CD14-positive monocyte (primary cell): ENCODE data around the gene RFNG. TPM values are rescaled to one million over a fixed set of nuclear protein-coding genes. Genes with fewer than 3 reads are reported as not detected.

ENCODE experiments used
- DNase-seq, 3 donors: peaks; one replicate each; pipeline ENCODE4 v3.0.0-alpha.2; 2011 to 2022
- H2AFZ ChIP-seq: 2 replicates; pipeline ENCODE4 v1.6.0; 2012; ENCODE audit warnings: mild to moderate bottlenecking, low read depth, low read length, inconsistent platforms; ENCODE audit not compliant: insufficient read depth, poor library complexity, severe bottlenecking
- H3K27ac ChIP-seq, 2 donors: 1 replicate in 1 of 2; 2 replicates in 1 of 2; pipeline ENCODE4 v1.5.1; 2012 to 2013; ENCODE audit warnings: low read length in 2 of 2, control low read depth in 1 of 2, inconsistent platforms in 1 of 2, low read depth in 1 of 2, mild to moderate bottlenecking in 1 of 2
- H3K27me3 ChIP-seq, 2 donors: one replicate each; pipeline versions ENCODE4 v1.6.0 to v1.6.1; 2011 to 2013; ENCODE audit warnings: low read length in 2 of 2; ENCODE audit not compliant: control insufficient read depth in 2 of 2, insufficient read depth in 2 of 2
- H3K36me3 ChIP-seq, 2 donors: replicated peaks in 1 of 2; 1 replicate in 1 of 2; 2 replicates in 1 of 2; pipeline versions ENCODE4 v1.5.1 to v1.6.1; 2012 to 2013; ENCODE audit warnings: low read length in 2 of 2, control low read depth in 1 of 2, inconsistent platforms in 1 of 2, mild to moderate bottlenecking in 1 of 2; ENCODE audit not compliant: insufficient read depth in 2 of 2, control insufficient read depth in 1 of 2
- H3K4me1 ChIP-seq, 2 donors: 1 replicate in 1 of 2; 2 replicates in 1 of 2; pipeline versions ENCODE4 v1.5.1 to v1.6.1; 2012 to 2013; ENCODE audit warnings: low read length in 2 of 2, control low read depth in 1 of 2, inconsistent platforms in 1 of 2, mild to moderate bottlenecking in 1 of 2, moderate library complexity in 1 of 2; ENCODE audit not compliant: insufficient read depth in 2 of 2, control insufficient read depth in 1 of 2
- H3K4me2 ChIP-seq: replicated peaks from 2 replicates; pipeline ENCODE3; 2012; ENCODE audit warnings: low read length, moderate library complexity, mild to moderate bottlenecking; ENCODE audit not compliant: poor library complexity, severe bottlenecking; ENCODE audit errors: extremely low read depth
- H3K4me3 ChIP-seq, 3 experiments: fragments of 200-600 bp in 1 of 3; sonication (generic) in 1 of 3; replicated peaks in 1 of 3; 1 replicate in 2 of 3; 2 replicates in 1 of 3; pipeline ENCODE4 v1.5.1; 2011 to 2013; ENCODE audit warnings: low read length in 3 of 3, mild to moderate bottlenecking in 3 of 3, control low read depth in 2 of 3, low read depth in 2 of 3, inconsistent platforms in 1 of 3, moderate library complexity in 1 of 3
- H3K79me2 ChIP-seq: 2 replicates; pipeline ENCODE4 v1.6.0; 2012; ENCODE audit warnings: mild to moderate bottlenecking, control low read depth, inconsistent platforms, low read length, moderate library complexity; ENCODE audit not compliant: insufficient read depth
- H3K9ac ChIP-seq: 2 replicates; pipeline ENCODE4 v1.6.0; 2017; ENCODE audit warnings: low read length, mild to moderate bottlenecking; ENCODE audit not compliant: insufficient read depth, poor library complexity, severe bottlenecking
- H3K9me3 ChIP-seq, 2 donors: replicated peaks in 1 of 2; 1 replicate in 1 of 2; 2 replicates in 1 of 2; pipeline versions ENCODE4 v1.5.1 to v1.6.1; 2012 to 2013; ENCODE audit warnings: low read length in 2 of 2, control low read depth in 1 of 2; ENCODE audit not compliant: control insufficient read depth in 1 of 2, insufficient read depth in 1 of 2
- H4K20me1 ChIP-seq: 2 replicates; pipeline ENCODE4 v1.6.0; 2012; ENCODE audit warnings: mild to moderate bottlenecking, low read length, control low read depth, moderate library complexity; ENCODE audit not compliant: insufficient read depth
- H3K27ac Mint-ChIP-seq, 7 donors: one replicate each; pipeline ENCODE4 v1.8.0; 2020; ENCODE audit warnings: mild to moderate bottlenecking in 7 of 7, mixed read lengths in 7 of 7, moderate library complexity in 6 of 7, inconsistent platforms in 2 of 7
- H3K27me3 Mint-ChIP-seq, 3 donors: one replicate each; pipeline ENCODE4 v1.8.0; 2021 to 2022; ENCODE audit warnings: low read depth in 3 of 3, mild to moderate bottlenecking in 3 of 3, mixed read lengths in 3 of 3, moderate library complexity in 3 of 3, inconsistent platforms in 1 of 3
- H3K36me3 Mint-ChIP-seq, 2 donors: one replicate each; pipeline ENCODE4 v1.8.0; 2020; ENCODE audit warnings: mixed read lengths in 2 of 2, inconsistent platforms in 1 of 2, mild to moderate bottlenecking in 1 of 2
- H3K4me1 Mint-ChIP-seq: one replicate; pipeline ENCODE4 v1.8.0; 2020; ENCODE audit warnings: mild to moderate bottlenecking, mixed read lengths
- H3K4me3 Mint-ChIP-seq, 2 donors: one replicate each; pipeline ENCODE4 v1.8.0; 2020; ENCODE audit warnings: mild to moderate bottlenecking in 2 of 2, mixed read lengths in 2 of 2, moderate library complexity in 1 of 2
- H3K9me3 Mint-ChIP-seq, 7 donors: one replicate each; pipeline ENCODE4 v1.8.0; 2020 to 2022; ENCODE audit warnings: mixed read lengths in 7 of 7, mild to moderate bottlenecking in 6 of 7, moderate library complexity in 6 of 7, inconsistent platforms in 2 of 7
- CTCF ChIP-seq: fragments of 200-600 bp; IDR thresholded peaks from one replicate; pipeline ENCODE4 v1.8.0; 2022; ENCODE audit warnings: antibody characterized with exemption, mild to moderate bottlenecking
- WGBS: methylation state at CpG from one replicate; pipeline ENCODE4 v1.1.5; 2013; ENCODE audit warnings: missing lambda C conversion rate; ENCODE audit not compliant: insufficient coverage; 5-methylcytosine and 5-hydroxymethylcytosine counted together
- intact Hi-C, 2 donors: fragments of 100-400 bp; cut with micrococcal nuclease; formaldehyde crosslinking; loops; one replicate each; pipeline versions ENCODE4 v1.15.0 to v1.15.1; 2023
- polyA plus RNA-seq, 3 donors: library from polyadenylated mRNA; depleted of rRNA in 1 of 3; unstranded in 2 of 3; stranded (reverse) in 1 of 3; fragments of 300-500 nt in 2 of 3; fragments of >200 nt in 1 of 3; fragmentation: Illumina TruSeq in 2 of 3; gene quantifications; 1 replicate in 2 of 3; 2 replicates in 1 of 3; pipeline ENCODE4 v1.2.3, GENCODE V29; 2012 to 2021

RFNG gene
- polyA plus RNA-seq, 3 donors: 1.5 to 32.4 (median 4.1) TPM

- no peaks in the 10 kb centered on the region for H3K4me1 Mint-ChIP-seq
- H3K9ac ChIP-seq: no peak overlapping the region
- H3K36me3 Mint-ChIP-seq: peaks cover 40 to 86% of the 10 kb centered on the region in 2 donors
- H3K27me3 ChIP-seq: no peaks in the 10 kb centered on the region
- no peak overlapping the region for H3K4me3 Mint-ChIP-seq
- no peak overlapping the region for H3K4me2 ChIP-seq
- 94% methylated on average over 53 of the region's 55 CpGs for WGBS
- no peak overlapping the region for H3K4me3 ChIP-seq
- no peak overlapping the region for H2AFZ ChIP-seq
- TF ChIP-seq CTCF: no peak
- H3K9me3 Mint-ChIP-seq: no peaks in the 10 kb centered on the region
- no peaks in the 10 kb centered on the region for H3K4me1 ChIP-seq
- intact Hi-C loops: no loop called here
- H3K27ac ChIP-seq: no peak overlapping the region
- peaks cover 78 to 91% of the 10 kb centered on the region in 2 donors for H3K36me3 ChIP-seq
- no peaks in the 10 kb centered on the region for H3K79me2 ChIP-seq
- H3K9me3 ChIP-seq: no peaks in the 10 kb centered on the region
- no peak for DNase-seq
- H3K27ac Mint-ChIP-seq: no peak overlapping the region
- H4K20me1 ChIP-seq: no peaks in the 10 kb centered on the region
- peaks cover 0 to 3% (median 0%) of the 10 kb centered on the region in 3 donors for H3K27me3 Mint-ChIP-seq
Measured at GRCh38 chr17:82083533-82084359, 32.1 kb upstream of the RFNG start.

- peaks cover 39 to 84% of the 10 kb centered on the region in 2 donors for H3K36me3 Mint-ChIP-seq
Measured at GRCh38 chr17:82083009-82083408, 31.4 kb upstream of the RFNG start.

More at GRCh38 chr17:82083009-82083408, 31.4 kb upstream of the RFNG start:
- no peak overlapping the region for H3K4me3 ChIP-seq
- Mint-ChIP-seq H3K27me3 (peaks cover 0 to 3% (median 0%) of the 10 kb centered on the region in 3 donors), H3K27ac (peak overlapping the region in 1 of 7 donors; percentile 33), H3K4me1 (no peaks in the 10 kb centered on the region), H3K9me3 (peaks cover 0 to 1% (median 0%) of the 10 kb centered on the region in 7 donors), H3K4me3 (no peak overlapping the region)
- no peak overlapping the region for H3K9ac ChIP-seq
- 97% methylated on average over 23 of the region's 24 CpGs for WGBS
- no peaks in the 10 kb centered on the region for H3K27me3 ChIP-seq
- H2AFZ ChIP-seq: no peak overlapping the region
- H3K79me2 ChIP-seq: no peaks in the 10 kb centered on the region
- DNase-seq: no peak
- H3K9me3 ChIP-seq: no peaks in the 10 kb centered on the region
- no peak overlapping the region for H3K27ac ChIP-seq
- no peak for TF ChIP-seq CTCF
- intact Hi-C loops: no loop called here
- H4K20me1 ChIP-seq: no peaks in the 10 kb centered on the region
- peaks cover 71 to 84% of the 10 kb centered on the region in 2 donors for H3K36me3 ChIP-seq
- H3K4me2 ChIP-seq: no peak overlapping the region
- H3K4me1 ChIP-seq: no peaks in the 10 kb centered on the region
